ENCODE measurements around the gene UBE2F.
"Not testable (repeated sequence)": the region's sequence is repeated elsewhere in the genome, so short reads cannot be mapped to it uniquely, and the experiment has no call there.

The UBE2F gene

GRCh38 chr2:238033991-238034390, 67.2 kb downstream of the UBE2F start:
- not testable (repeated sequence) for DNase-seq (ENCODE audit: low read depth); H3K4me3 ChIP-seq (ENCODE audit: low read depth, low read length)

GRCh38 chr2:238038203-238038602, 71.4 kb downstream of the UBE2F start:
- H3K4me3 ChIP-seq (ENCODE audit: low read depth, low read length), result no peak overlapping the region
- DNase-seq (ENCODE audit: low read depth), result no peak

- no peak overlapping the region for H3K4me3 ChIP-seq (ENCODE audit: low read depth, low read length)
- no peak for DNase-seq (ENCODE audit: low read depth)
Measured at GRCh38 chr2:238039151-238039550, 72.3 kb downstream of the UBE2F start.

GRCh38 chr2:238039985-238040384, 73.2 kb downstream of the UBE2F start:
- no peak for DNase-seq (ENCODE audit: low read depth)
- no peak overlapping the region for H3K4me3 ChIP-seq (ENCODE audit: low read depth, low read length)

GRCh38 chr2:238040918-238041317, 74.1 kb downstream of the UBE2F start:
- no peak overlapping the region for H3K4me3 ChIP-seq (ENCODE audit: low read depth, low read length)
- no peak for DNase-seq (ENCODE audit: low read depth)

- DNase-seq (ENCODE audit: low read depth), result no peak
- H3K4me3 ChIP-seq (ENCODE audit: low read depth, low read length), result no peak overlapping the region
Measured at GRCh38 chr2:238042090-238042489, 75.3 kb downstream of the UBE2F start.

GRCh38 chr2:238042849-238043584, 76.2 kb downstream of the UBE2F start:
- no peak for DNase-seq (ENCODE audit: low read depth)
- H3K4me3 ChIP-seq (ENCODE audit: low read depth, low read length), result no peak overlapping the region

- no peak overlapping the region for H3K4me3 ChIP-seq (ENCODE audit: low read depth, low read length)
- DNase-seq (ENCODE audit: low read depth), result no peak
Measured at GRCh38 chr2:238043851-238044250, 77.0 kb downstream of the UBE2F start.

- no peak overlapping the region for H3K4me3 ChIP-seq (ENCODE audit: low read depth, low read length)
- DNase-seq (ENCODE audit: low read depth), result no peak
Measured at GRCh38 chr2:238045575-238045974, 78.8 kb downstream of the UBE2F start.

- no peak overlapping the region for H3K4me3 ChIP-seq (ENCODE audit: low read depth, low read length)
- DNase-seq (ENCODE audit: low read depth), result no peak
Measured at GRCh38 chr2:238046725-238047270, 80.0 kb downstream of the UBE2F start.

GRCh38 chr2:238053191-238053776, 86.5 kb downstream of the UBE2F start:
- H3K4me3 ChIP-seq (ENCODE audit: low read depth, low read length), result no peak overlapping the region
- no peak for DNase-seq (ENCODE audit: low read depth)

GRCh38 chr2:238055841-238056240, 89.0 kb downstream of the UBE2F start:
- DNase-seq (ENCODE audit: low read depth), result no peak
- no peak overlapping the region for H3K4me3 ChIP-seq (ENCODE audit: low read depth, low read length)

GRCh38 chr2:238057696-238058575, 91.1 kb downstream of the UBE2F start:
- DNase-seq (ENCODE audit: low read depth); H3K4me3 ChIP-seq (ENCODE audit: low read depth, low read length): not testable (repeated sequence)

GRCh38 chr2:238059505-238059904, 92.7 kb downstream of the UBE2F start:
- no peak overlapping the region for H3K4me3 ChIP-seq (ENCODE audit: low read depth, low read length)
- DNase-seq (ENCODE audit: low read depth), result no peak

- H3K4me3 ChIP-seq (ENCODE audit: low read depth, low read length), result peak overlapping the region; percentile 96
- DNase-seq (ENCODE audit: low read depth), result no peak
Measured at GRCh38 chr2:238060096-238060541, 93.3 kb downstream of the UBE2F start.

- peak; percentile 93 for DNase-seq (ENCODE audit: low read depth)
- H3K4me3 ChIP-seq (ENCODE audit: low read depth, low read length), result peak within 1 kb of the TSS; percentile 96
Measured at GRCh38 chr2:238060542-238061314, 93.9 kb downstream of the UBE2F start, which contains the start of gene SCLY. Gene SCLY, plus strand, starts transcription at chr2:238061001. Its CDS starts 54 bp downstream, at chr2:238061055.

- H3K4me3 ChIP-seq (ENCODE audit: low read depth, low read length), result peak overlapping the region; percentile 96
- no peak for DNase-seq (ENCODE audit: low read depth)
Measured at GRCh38 chr2:238061315-238062202, 94.7 kb downstream of the UBE2F start.
